Gastrocnemius medialis (tissue), 4 donors: Measurements from ENCODE around the gene SPTLC2.

Source experiments
- CTCF ChIP-seq, 5 experiments: fragments of 450-650 bp in 3 of 5; fragments of 200-600 bp in 2 of 5; sonication (generic) in 2 of 5; IDR thresholded peaks in 4 of 5; conservative IDR thresholded peaks in 1 of 5; 1 replicate in 4 of 5; 2 replicates in 1 of 5; pipeline ENCODE4 v1.5.1; 2016 to 2019; ENCODE audit warnings: antibody characterized with exemption in 5 of 5, mild to moderate bottlenecking in 3 of 5, moderate library complexity in 3 of 5
- POLR2A ChIP-seq, 2 donors: fragments of 450-650 bp; IDR thresholded peaks; one replicate each; pipeline ENCODE4 v1.6.1; 2017; ENCODE audit warnings: antibody characterized with exemption in 2 of 2, mild to moderate bottlenecking in 2 of 2, moderate library complexity in 2 of 2

DNA sequence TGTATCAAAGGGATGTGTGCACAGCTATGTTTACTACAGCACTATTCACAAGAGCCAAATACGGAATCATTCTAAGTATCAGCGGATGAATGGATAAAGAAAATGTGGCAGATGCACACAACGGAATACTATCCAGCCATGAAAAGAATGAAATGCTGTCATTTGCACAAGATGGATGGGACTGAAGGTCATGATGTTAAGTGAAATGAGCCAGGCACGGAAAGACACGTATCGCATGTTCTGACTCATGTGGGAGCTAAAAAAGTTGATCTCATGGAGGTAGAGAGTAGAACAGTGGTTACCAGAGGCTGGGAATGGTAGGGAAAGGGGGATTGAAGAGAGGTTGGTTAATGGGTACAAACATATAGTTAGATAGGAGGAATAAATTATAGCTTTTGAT, 91.9 kb downstream of the SPTLC2 start:
- no peak for TF ChIP-seq POLR2A (IDR thresholded peaks at IDR 0.05)
- TF ChIP-seq CTCF (IDR thresholded peaks at IDR 0.05 in 4 of 5, conservative IDR thresholded peaks at IDR 0.05 in 1 of 5) = no peak
